ENCODE data around the gene SGCB. TPM values are rescaled to one million over a fixed set of nuclear protein-coding genes. Genes with fewer than 3 reads are reported as not detected.

The SGCB gene
- total RNA-seq, 2 donors from 2014 or later: 35.1 to 36.2 TPM

DNA sequence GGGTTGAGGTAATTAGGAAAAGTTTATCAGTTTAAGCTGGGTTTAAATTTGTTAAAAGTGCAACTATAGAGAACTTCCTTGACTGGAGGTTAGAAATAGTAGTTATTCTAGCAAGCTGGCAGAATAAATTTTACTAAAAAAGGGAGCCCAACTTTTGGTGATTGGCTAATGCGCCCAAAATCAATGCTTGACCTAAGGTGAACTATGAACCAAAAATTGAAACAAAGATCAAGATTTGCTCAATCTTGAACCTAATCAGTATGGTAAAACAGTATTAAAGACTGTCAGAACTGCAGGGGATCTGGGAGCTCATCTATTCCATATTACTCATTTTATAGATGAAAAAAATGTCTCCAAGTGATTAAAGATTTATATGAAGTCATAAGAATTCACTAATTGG lies 6.9 kb upstream of the SGCB start:
- Mint-ChIP-seq H3K4me3 (no peak overlapping the region), H3K36me3 (ENCODE audit: low read depth) (no peaks in the 10 kb centered on the region), H3K27ac (no peak overlapping the region), H3K27me3 (ENCODE audit: insufficient read depth) (peaks cover 23% of the 10 kb centered on the region), H3K9me3 (peaks cover 16% of the 10 kb centered on the region), H3K4me1 (peaks cover 3% of the 10 kb centered on the region)
- TF ChIP-seq, protein P1, sequence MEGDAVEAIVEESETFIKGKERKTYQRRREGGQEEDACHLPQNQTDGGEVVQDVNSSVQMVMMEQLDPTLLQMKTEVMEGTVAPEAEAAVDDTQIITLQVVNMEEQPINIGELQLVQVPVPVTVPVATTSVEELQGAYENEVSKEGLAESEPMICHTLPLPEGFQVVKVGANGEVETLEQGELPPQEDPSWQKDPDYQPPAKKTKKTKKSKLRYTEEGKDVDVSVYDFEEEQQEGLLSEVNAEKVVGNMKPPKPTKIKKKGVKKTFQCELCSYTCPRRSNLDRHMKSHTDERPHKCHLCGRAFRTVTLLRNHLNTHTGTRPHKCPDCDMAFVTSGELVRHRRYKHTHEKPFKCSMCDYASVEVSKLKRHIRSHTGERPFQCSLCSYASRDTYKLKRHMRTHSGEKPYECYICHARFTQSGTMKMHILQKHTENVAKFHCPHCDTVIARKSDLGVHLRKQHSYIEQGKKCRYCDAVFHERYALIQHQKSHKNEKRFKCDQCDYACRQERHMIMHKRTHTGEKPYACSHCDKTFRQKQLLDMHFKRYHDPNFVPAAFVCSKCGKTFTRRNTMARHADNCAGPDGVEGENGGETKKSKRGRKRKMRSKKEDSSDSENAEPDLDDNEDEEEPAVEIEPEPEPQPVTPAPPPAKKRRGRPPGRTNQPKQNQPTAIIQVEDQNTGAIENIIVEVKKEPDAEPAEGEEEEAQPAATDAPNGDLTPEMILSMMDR (conservative IDR thresholded peaks at IDR 0.05): no peak
- no peak overlapping the region for H3K27ac ChIP-seq (ENCODE audit: low read depth, low read length)
- no peaks in the 10 kb centered on the region for H3K27me3 ChIP-seq (ENCODE audit: control insufficient read depth, insufficient read depth, low read length, poor library complexity, severe bottlenecking)
- H3K4me3 ChIP-seq (ENCODE audit: low read length): no peak overlapping the region
- H3K9me3 ChIP-seq (ENCODE audit: control insufficient read depth, low read length): no peaks in the 10 kb centered on the region
- no peaks in the 10 kb centered on the region for H3K36me3 ChIP-seq (ENCODE audit: control insufficient read depth, insufficient read depth, low read length)
- no peaks in the 10 kb centered on the region for H3K4me1 ChIP-seq (ENCODE audit: control insufficient read depth, insufficient read depth, low read length)
- 97 to 100% methylated on average over 1 of the region's 1 CpG for WGBS, 2 experiments (ENCODE audit: insufficient coverage in 1 of 2, insufficient read length in 1 of 2)
- H3K9ac ChIP-seq (ENCODE audit: extremely low read depth, low read length, poor library complexity, severe bottlenecking): no peak overlapping the region
- no peak for DNase-seq

DNA sequence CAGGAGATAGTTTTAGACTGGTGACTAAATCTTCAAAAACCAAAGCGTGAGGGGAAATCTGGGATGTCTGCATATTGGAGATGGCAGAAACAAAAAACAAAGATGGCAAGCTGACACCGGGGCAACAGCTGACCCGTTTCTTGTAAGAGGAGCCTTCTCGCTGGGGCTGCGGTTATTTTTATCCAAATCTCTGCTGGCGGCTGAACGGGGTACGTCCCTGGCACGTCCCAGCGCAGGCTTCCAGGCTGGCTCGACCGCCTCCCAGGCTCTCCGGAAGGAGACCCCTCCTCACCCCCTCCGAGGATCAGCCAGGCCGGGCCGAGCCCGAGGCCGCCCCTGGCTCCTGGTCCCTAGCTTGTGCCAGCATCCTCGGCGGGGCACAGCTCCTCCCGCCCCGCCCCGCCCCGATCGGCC lies 403 bp downstream of the SGCB start:
- Histone ChIP-seq H3K9ac (ENCODE audit: extremely low read depth, low read length, poor library complexity, severe bottlenecking) (peak overlapping the region; percentile 43), H3K4me1 (ENCODE audit: control insufficient read depth, insufficient read depth, low read length) (peaks cover 6% of the 10 kb centered on the region), H3K4me3 (ENCODE audit: low read length) (peak overlapping the region; percentile 97), H3K27me3 (ENCODE audit: control insufficient read depth, insufficient read depth, low read length, poor library complexity, severe bottlenecking) (no peaks in the 10 kb centered on the region), H3K9me3 (ENCODE audit: control insufficient read depth, low read length) (no peaks in the 10 kb centered on the region), H3K36me3 (ENCODE audit: control insufficient read depth, insufficient read depth, low read length) (peaks cover 18% of the 10 kb centered on the region), H3K27ac (ENCODE audit: low read depth, low read length) (no peak overlapping the region)
- peak overlapping the region; percentile 73 for H3K4me3 Mint-ChIP-seq
- H3K4me1 Mint-ChIP-seq: peaks cover 33% of the 10 kb centered on the region
- no peaks in the 10 kb centered on the region for H3K36me3 Mint-ChIP-seq (ENCODE audit: low read depth)
- peak overlapping the region; percentile 59 for H3K27ac Mint-ChIP-seq
- peak; percentile 83 for DNase-seq
- TF ChIP-seq, protein P1 (conservative IDR thresholded peaks at IDR 0.05): no peak
- no peaks in the 10 kb centered on the region for H3K9me3 Mint-ChIP-seq
- whole genome bisulfite sequencing, 2 experiments (ENCODE audit: insufficient coverage in 1 of 2, insufficient read length in 1 of 2): 0 to 1% methylated on average over 3 to 25 of the region's 25 CpGs
- H3K27me3 Mint-ChIP-seq (ENCODE audit: insufficient read depth): peaks cover 11% of the 10 kb centered on the region

DNA sequence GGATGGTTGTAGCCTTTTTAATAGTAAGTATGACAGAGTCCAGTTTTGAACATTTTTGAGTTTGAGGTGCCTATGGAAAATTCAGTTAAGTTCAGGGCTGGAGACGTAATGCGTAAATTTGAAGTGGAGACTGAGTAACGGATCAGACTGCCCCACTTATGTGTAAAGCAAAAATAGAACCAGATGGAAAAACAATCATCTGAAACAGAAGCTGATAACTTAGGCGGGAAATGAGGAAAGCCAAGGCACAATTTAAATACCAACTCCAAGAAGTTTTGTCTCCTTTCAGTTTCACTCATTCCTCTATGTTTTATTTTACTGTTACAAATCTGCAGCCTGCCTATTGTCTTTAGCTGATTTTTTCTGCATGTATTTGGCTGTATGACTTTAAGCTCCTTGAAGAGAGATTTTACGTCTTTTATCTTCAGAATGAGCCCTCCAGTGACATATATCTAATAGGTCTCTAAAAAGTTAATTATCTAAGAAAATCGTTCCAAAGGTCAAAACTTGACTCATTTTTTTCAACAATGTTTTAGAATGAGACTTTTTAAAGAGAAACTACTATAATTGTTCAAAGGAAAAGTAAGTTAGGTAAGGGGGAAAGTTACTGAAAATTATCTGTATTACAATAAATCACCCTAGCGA lies 1.1 kb downstream of the SGCB start:
- no peaks in the 10 kb centered on the region for H3K9me3 Mint-ChIP-seq
- peak overlapping the region; percentile 43 for H3K9ac ChIP-seq (ENCODE audit: extremely low read depth, low read length, poor library complexity, severe bottlenecking)
- H3K27ac ChIP-seq (ENCODE audit: low read depth, low read length): no peak overlapping the region
- H3K27me3 ChIP-seq (ENCODE audit: control insufficient read depth, insufficient read depth, low read length, poor library complexity, severe bottlenecking): no peaks in the 10 kb centered on the region
- 80 to 88% methylated on average over 4 to 6 of the region's 7 CpGs for WGBS, 2 experiments (ENCODE audit: insufficient coverage in 1 of 2, insufficient read length in 1 of 2)
- TF ChIP-seq, protein P1 (conservative IDR thresholded peaks at IDR 0.05): no peak
- no peaks in the 10 kb centered on the region for H3K9me3 ChIP-seq (ENCODE audit: control insufficient read depth, low read length)
- H3K4me3 Mint-ChIP-seq: peak overlapping the region; percentile 73
- peaks cover 23% of the 10 kb centered on the region for H3K36me3 ChIP-seq (ENCODE audit: control insufficient read depth, insufficient read depth, low read length)
- DNase-seq: no peak
- H3K27ac Mint-ChIP-seq: no peak overlapping the region
- peaks cover 33% of the 10 kb centered on the region for H3K4me1 Mint-ChIP-seq
- peaks cover 3% of the 10 kb centered on the region for H3K36me3 Mint-ChIP-seq (ENCODE audit: low read depth)
- peak overlapping the region; percentile 97 for H3K4me3 ChIP-seq (ENCODE audit: low read length)
- H3K27me3 Mint-ChIP-seq (ENCODE audit: insufficient read depth): peaks cover 9% of the 10 kb centered on the region
- peaks cover 6% of the 10 kb centered on the region for H3K4me1 ChIP-seq (ENCODE audit: control insufficient read depth, insufficient read depth, low read length)
